Parathyroid adenoma (tissue), 2 donors: ENCODE results near the gene KIF18A.
"Not testable (repeated sequence)": the region's sequence is repeated elsewhere in the genome, so short reads cannot be mapped to it uniquely, and the experiment has no call there.

Experiments used
- H2AFZ ChIP-seq: fragments of 300-600 bp; sonication (generic); one replicate; pipeline ENCODE4 v1.7.0; 2017; ENCODE audit warnings: antibody characterized with exemption, mild to moderate bottlenecking
- H3K27ac ChIP-seq: fragments of 300-600 bp; sonication (generic); one replicate; pipeline ENCODE4 v1.7.0; 2017
- H3K27me3 ChIP-seq: fragments of 300-600 bp; sonication (generic); one replicate; pipeline ENCODE4 v1.7.0; 2017; ENCODE audit warnings: low read length; ENCODE audit not compliant: control insufficient read depth, insufficient read depth
- H3K36me3 ChIP-seq: fragments of 300-600 bp; sonication (generic); one replicate; pipeline ENCODE4 v1.7.0; 2017; ENCODE audit warnings: low read length; ENCODE audit not compliant: control insufficient read depth, insufficient read depth
- H3K4me1 ChIP-seq: fragments of 300-600 bp; sonication (generic); one replicate; pipeline ENCODE4 v1.7.0; 2017; ENCODE audit warnings: control low read depth
- H3K4me2 ChIP-seq: fragments of 300-600 bp; sonication (generic); one replicate; pipeline ENCODE4 v1.7.0; 2017; ENCODE audit warnings: low read length
- H3K4me3 ChIP-seq: fragments of 300-600 bp; sonication (generic); one replicate; pipeline ENCODE4 v1.7.0; 2017; ENCODE audit warnings: low read depth, low read length
- H3K79me2 ChIP-seq: fragments of 300-600 bp; sonication (generic); one replicate; pipeline ENCODE4 v1.7.0; 2017; ENCODE audit warnings: control low read depth
- H3K9ac ChIP-seq: fragments of 300-600 bp; sonication (generic); one replicate; pipeline ENCODE4 v1.7.0; 2017; ENCODE audit warnings: mild to moderate bottlenecking
- H3K9me3 ChIP-seq: fragments of 300-600 bp; sonication (generic); one replicate; pipeline ENCODE4 v1.7.0; 2017; ENCODE audit warnings: low read length; ENCODE audit not compliant: control insufficient read depth
- TF ChIP-seq, protein P1 (sequence below): fragments of 300-600 bp; sonication (generic); IDR thresholded peaks from one replicate; pipeline ENCODE4 v1.7.0; 2017; ENCODE audit warnings: antibody characterized with exemption, mild to moderate bottlenecking
- donor health status: primary hyperparathyroidism.

The KIF18A gene

DNA sequence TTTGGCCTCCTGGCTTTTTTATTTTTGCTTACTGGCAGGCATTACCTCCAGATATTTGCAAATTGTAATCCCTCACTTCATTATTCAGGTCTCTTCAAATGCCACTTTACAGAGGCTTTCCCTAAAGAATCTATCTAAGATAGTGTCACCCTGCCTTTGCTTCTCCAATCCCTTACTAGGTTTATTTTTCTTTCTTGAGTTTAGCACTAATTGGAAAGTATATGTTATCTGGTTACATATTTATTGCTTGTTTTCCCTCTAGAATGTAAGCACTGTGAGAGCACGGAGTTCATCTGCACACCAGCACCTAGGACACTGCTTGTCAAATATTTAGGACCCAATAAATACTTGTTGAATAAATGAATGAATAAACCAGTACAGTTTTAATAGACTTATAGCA lies 3.5 kb downstream of the KIF18A start:
- Histone ChIP-seq H3K4me2 (no peak overlapping the region), H3K27me3 (no peaks in the 10 kb centered on the region), H3K4me1 (no peaks in the 10 kb centered on the region), H2AFZ (no peak overlapping the region), H3K27ac (no peak overlapping the region), H3K79me2 (no peaks in the 10 kb centered on the region), H3K9me3 (no peaks in the 10 kb centered on the region), H3K4me3 (no peak overlapping the region), H3K36me3 (no peaks in the 10 kb centered on the region), H3K9ac (no peak overlapping the region)
- TF ChIP-seq, protein P1, sequence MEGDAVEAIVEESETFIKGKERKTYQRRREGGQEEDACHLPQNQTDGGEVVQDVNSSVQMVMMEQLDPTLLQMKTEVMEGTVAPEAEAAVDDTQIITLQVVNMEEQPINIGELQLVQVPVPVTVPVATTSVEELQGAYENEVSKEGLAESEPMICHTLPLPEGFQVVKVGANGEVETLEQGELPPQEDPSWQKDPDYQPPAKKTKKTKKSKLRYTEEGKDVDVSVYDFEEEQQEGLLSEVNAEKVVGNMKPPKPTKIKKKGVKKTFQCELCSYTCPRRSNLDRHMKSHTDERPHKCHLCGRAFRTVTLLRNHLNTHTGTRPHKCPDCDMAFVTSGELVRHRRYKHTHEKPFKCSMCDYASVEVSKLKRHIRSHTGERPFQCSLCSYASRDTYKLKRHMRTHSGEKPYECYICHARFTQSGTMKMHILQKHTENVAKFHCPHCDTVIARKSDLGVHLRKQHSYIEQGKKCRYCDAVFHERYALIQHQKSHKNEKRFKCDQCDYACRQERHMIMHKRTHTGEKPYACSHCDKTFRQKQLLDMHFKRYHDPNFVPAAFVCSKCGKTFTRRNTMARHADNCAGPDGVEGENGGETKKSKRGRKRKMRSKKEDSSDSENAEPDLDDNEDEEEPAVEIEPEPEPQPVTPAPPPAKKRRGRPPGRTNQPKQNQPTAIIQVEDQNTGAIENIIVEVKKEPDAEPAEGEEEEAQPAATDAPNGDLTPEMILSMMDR, result no peak

DNA sequence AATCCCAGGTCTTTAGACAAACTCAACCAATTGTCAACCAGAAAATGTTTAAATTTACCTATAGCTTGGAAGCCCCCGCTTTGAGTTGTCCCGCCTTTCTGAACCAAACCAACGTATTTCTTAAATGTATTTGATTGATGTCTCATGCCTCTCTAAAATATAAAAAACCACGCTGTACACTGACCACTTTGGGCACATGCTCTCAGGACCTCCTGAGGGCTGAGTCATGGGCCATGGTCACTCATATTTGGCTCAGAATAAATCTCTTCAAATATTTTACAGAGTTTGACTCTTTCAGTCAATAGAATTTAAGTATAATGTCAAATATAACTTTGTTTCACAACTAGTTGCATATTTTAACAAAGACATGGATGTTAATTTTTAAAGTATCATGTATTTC lies 5.7 kb downstream of the KIF18A start:
- H3K9me3 ChIP-seq, H2AFZ ChIP-seq: not testable (repeated sequence)

DNA sequence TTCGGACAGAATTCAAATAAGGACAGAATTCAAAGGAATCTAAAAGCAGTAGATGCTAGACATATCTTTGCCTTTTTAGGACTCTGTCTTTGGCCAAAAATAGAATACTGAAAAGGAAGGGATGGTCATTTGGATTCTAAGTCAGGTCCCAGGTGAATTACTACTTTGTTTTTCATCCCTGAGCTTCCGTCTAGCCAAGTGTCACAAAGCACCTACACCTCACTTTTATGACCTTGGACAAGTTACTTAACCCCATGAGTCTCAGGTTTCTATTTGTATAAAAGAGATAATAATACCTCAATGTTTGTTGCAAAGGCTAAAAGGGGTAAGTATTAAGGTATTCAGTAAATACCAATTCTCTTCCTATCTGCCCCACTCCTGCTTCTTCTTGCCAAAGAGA lies 7.3 kb downstream of the KIF18A start:
- Histone ChIP-seq H3K4me2 (no peak overlapping the region), H3K36me3 (no peaks in the 10 kb centered on the region), H3K27me3 (no peaks in the 10 kb centered on the region), H3K27ac (no peak overlapping the region), H3K9me3 (no peaks in the 10 kb centered on the region), H3K79me2 (no peaks in the 10 kb centered on the region), H2AFZ (no peak overlapping the region), H3K4me3 (no peak overlapping the region), H3K9ac (no peak overlapping the region), H3K4me1 (no peaks in the 10 kb centered on the region)
- TF ChIP-seq, protein P1, result no peak

More for the DNA sequence above, 5.7 kb downstream of the KIF18A start:
- H3K9ac ChIP-seq, H3K4me2 ChIP-seq, H3K79me2 ChIP-seq, H3K27me3 ChIP-seq, H3K27ac ChIP-seq, H3K36me3 ChIP-seq, H3K4me1 ChIP-seq, H3K4me3 ChIP-seq: not testable (repeated sequence)

DNA sequence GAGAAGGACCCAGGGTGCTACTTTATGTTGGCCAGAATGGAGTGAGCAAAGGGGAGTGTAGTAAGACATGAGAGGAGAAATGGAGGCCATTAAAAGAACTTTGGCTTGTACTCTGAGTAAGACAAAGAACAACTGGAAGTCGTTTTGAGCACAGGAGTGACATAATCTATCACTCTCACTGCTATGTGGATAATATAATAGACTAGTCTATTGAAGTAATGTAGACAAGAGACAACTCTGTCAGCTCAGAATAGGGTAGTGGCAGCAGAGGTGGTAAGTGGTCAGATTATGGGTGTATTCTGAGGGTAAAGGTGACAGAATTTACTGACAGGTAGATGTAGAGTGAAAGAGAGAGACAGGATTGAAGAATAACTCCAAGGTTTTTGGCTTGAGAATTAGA lies 8.2 kb downstream of the KIF18A start:
- Histone ChIP-seq H3K9me3 (no peaks in the 10 kb centered on the region), H3K4me1 (no peaks in the 10 kb centered on the region), H3K4me2 (no peak overlapping the region), H3K27ac (no peak overlapping the region), H3K27me3 (no peaks in the 10 kb centered on the region), H3K79me2 (no peaks in the 10 kb centered on the region), H3K9ac (no peak overlapping the region), H3K4me3 (no peak overlapping the region), H3K36me3 (no peaks in the 10 kb centered on the region), H2AFZ (no peak overlapping the region)
- TF ChIP-seq, protein P1, result no peak

DNA sequence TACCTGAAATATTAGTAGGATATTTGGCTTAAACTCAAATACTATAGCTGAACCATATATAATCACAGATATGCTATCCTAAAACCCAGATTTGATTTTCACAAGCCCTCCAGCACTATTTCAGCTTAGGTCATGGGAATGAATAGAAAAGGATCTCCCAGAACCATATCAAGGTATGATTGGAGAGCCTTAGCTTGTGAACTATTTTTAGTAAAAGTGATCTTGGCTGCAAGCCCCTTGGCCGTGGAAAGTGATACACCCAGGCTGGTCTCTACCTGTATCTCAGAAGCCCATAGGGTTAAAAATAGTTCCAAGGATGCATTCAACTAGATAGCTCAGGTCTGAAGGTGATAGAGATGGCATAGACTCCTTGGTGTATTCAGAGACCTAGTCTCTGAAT lies 9.7 kb downstream of the KIF18A start:
- no peak overlapping the region for H2AFZ ChIP-seq
- H3K79me2 ChIP-seq, result no peaks in the 10 kb centered on the region
- no peak overlapping the region for H3K27ac ChIP-seq
- H3K9ac ChIP-seq, result no peak overlapping the region
- no peak overlapping the region for H3K4me2 ChIP-seq
- no peaks in the 10 kb centered on the region for H3K27me3 ChIP-seq
- H3K4me1 ChIP-seq, result no peaks in the 10 kb centered on the region
- H3K4me3 ChIP-seq, result no peak overlapping the region
- no peaks in the 10 kb centered on the region for H3K36me3 ChIP-seq
- TF ChIP-seq, protein P1, result no peak
- H3K9me3 ChIP-seq, result no peaks in the 10 kb centered on the region
